ENCODE results near the gene ZNF423.

Gene ZNF423

GRCh38 chr16:49767998-49768397 lies 87.9 kb downstream of the ZNF423 start:
- Histone ChIP-seq H3K9ac (ENCODE audit: low read length) (no peak overlapping the region), H4K20me1 (ENCODE audit: insufficient read depth, low read length) (no peaks in the 10 kb centered on the region), H3K4me1 (ENCODE audit: low read length) (no peaks in the 10 kb centered on the region), H3K27ac (ENCODE audit: low read length) (no peak overlapping the region), H2AFZ (ENCODE audit: low read length) (no peak overlapping the region), H3K79me2 (ENCODE audit: low read length) (no peaks in the 10 kb centered on the region), H3K27me3 (replicated peaks; ENCODE audit: insufficient read depth, low read length) (0 out of 2 replicates have a peak, but pooled peaks cover 3% of the 10 kb centered on the region), H3K4me3 (ENCODE audit: low read length) (no peak overlapping the region), H3K9me3 (replicated peaks; ENCODE audit: insufficient read depth, low read length) (no peaks in the 10 kb centered on the region), H3F3A (ENCODE audit: insufficient read depth, low read length) (no peaks in the 10 kb centered on the region), H3K9me2 (replicated peaks; ENCODE audit: insufficient read depth, low read length) (no peaks in the 10 kb centered on the region), H3K4me2 (ENCODE audit: low read depth, low read length) (no peak overlapping the region), H3K36me3 (replicated peaks; ENCODE audit: insufficient read depth, low read length) (no peaks in the 10 kb centered on the region)
- DNase-seq: no peak
- TF ChIP-seq EZH2 (optimal IDR thresholded peaks at IDR 0.05; ENCODE audit: low read depth, low read length) (no peak), EZH2phosphoT487 (IDR thresholded peaks at IDR 0.05; ENCODE audit: low read length) (no peak), CTCF (IDR thresholded peaks at IDR 0.05; ENCODE audit: low read length) (no peak)

DNA sequence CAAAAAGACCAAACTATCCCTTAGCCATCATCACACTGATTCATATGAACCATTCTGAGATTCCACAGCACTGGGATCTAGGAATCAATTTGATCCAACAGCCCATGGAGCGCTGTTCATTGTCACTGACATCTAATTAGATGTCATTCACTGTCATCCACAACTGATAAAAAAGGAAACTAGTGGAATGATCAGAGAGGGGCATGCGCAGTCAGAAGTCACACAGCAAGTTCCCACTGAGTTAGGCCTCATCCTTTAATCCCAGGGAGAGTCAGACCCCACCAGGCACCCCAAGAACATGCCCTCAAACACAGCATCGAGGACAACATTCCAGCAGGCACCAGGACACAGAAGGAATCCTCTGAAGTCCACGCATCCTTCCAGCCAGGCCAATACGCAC lies 88.5 kb downstream of the ZNF423 start:
- Histone ChIP-seq H3K4me2 (ENCODE audit: low read depth, low read length) (no peak overlapping the region), H3K4me3 (ENCODE audit: low read length) (no peak overlapping the region), H4K20me1 (ENCODE audit: insufficient read depth, low read length) (no peaks in the 10 kb centered on the region), H3K9ac (ENCODE audit: low read length) (no peak overlapping the region), H3K9me2 (replicated peaks; ENCODE audit: insufficient read depth, low read length) (no peaks in the 10 kb centered on the region), H3K4me1 (ENCODE audit: low read length) (no peaks in the 10 kb centered on the region), H3F3A (ENCODE audit: insufficient read depth, low read length) (no peaks in the 10 kb centered on the region), H3K27me3 (replicated peaks; ENCODE audit: insufficient read depth, low read length) (0 out of 2 replicates have a peak, but pooled peaks cover under 1% of the 10 kb centered on the region), H3K9me3 (replicated peaks; ENCODE audit: insufficient read depth, low read length) (no peaks in the 10 kb centered on the region), H3K36me3 (replicated peaks; ENCODE audit: insufficient read depth, low read length) (no peaks in the 10 kb centered on the region), H3K79me2 (ENCODE audit: low read length) (no peaks in the 10 kb centered on the region), H3K27ac (ENCODE audit: low read length) (no peak overlapping the region), H2AFZ (ENCODE audit: low read length) (no peak overlapping the region)
- TF ChIP-seq EZH2phosphoT487 (IDR thresholded peaks at IDR 0.05; ENCODE audit: low read length): no peak
- TF ChIP-seq EZH2 (optimal IDR thresholded peaks at IDR 0.05; ENCODE audit: low read depth, low read length): no peak
- no peak for TF ChIP-seq CTCF (IDR thresholded peaks at IDR 0.05; ENCODE audit: low read length)
- no peak for DNase-seq

GRCh38 chr16:49766225-49766624 lies 89.7 kb downstream of the ZNF423 start:
- Histone ChIP-seq H4K20me1 (ENCODE audit: insufficient read depth, low read length) (no peaks in the 10 kb centered on the region), H3K36me3 (replicated peaks; ENCODE audit: insufficient read depth, low read length) (no peaks in the 10 kb centered on the region), H3K9ac (ENCODE audit: low read length) (no peak overlapping the region), H3F3A (ENCODE audit: insufficient read depth, low read length) (no peaks in the 10 kb centered on the region), H3K27ac (ENCODE audit: low read length) (no peak overlapping the region), H3K27me3 (replicated peaks; ENCODE audit: insufficient read depth, low read length) (no peaks in the 10 kb centered on the region), H2AFZ (ENCODE audit: low read length) (no peak overlapping the region), H3K9me3 (replicated peaks; ENCODE audit: insufficient read depth, low read length) (no peaks in the 10 kb centered on the region), H3K4me3 (ENCODE audit: low read length) (no peak overlapping the region), H3K9me2 (replicated peaks; ENCODE audit: insufficient read depth, low read length) (no peaks in the 10 kb centered on the region), H3K79me2 (ENCODE audit: low read length) (no peaks in the 10 kb centered on the region), H3K4me2 (ENCODE audit: low read depth, low read length) (no peak overlapping the region), H3K4me1 (ENCODE audit: low read length) (no peaks in the 10 kb centered on the region)
- no peak for DNase-seq
- TF ChIP-seq EZH2phosphoT487 (IDR thresholded peaks at IDR 0.05; ENCODE audit: low read length) (no peak), CTCF (IDR thresholded peaks at IDR 0.05; ENCODE audit: low read length) (no peak), EZH2 (optimal IDR thresholded peaks at IDR 0.05; ENCODE audit: low read depth, low read length) (no peak)

Measured in MM.1S (cell line).